GM18499 (cell line): ENCODE results near the gene SLC25A33.

Source experiments
- ATAC-seq: cut with Tn5 transposase; IDR thresholded peaks from one replicate; pipeline ENCODE4 v1.9.1; 2021; ENCODE audit warnings: moderate number of reproducible peaks; ENCODE audit not compliant: insufficient read depth, unreplicated experiment

The SLC25A33 gene

DNA sequence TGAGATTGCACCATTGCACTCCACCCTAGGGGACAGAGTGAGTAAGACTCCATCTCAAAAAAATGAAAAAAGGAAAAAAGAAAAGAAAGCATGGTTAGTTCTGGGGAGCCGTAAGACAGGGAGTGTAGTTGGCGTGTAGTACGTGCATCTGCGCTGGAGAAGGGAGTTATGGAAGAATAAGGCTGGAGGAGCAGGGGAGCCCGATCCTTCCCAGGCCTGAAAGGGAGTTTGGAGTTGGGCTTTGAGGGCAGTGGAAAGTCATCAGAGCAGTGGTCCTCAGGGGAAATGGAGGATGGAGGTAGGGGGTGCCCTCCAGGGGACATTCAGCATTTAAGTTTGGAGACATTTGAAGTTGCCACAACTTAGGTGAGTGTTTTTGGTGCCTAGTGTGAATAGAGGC, 38.2 kb downstream of the SLC25A33 start:
- ATAC-seq: no peak

GRCh38 chr1:9580942-9581341, 41.7 kb downstream of the SLC25A33 start:
- ATAC-seq: no peak

- ATAC-seq: no peak
These were observed 47.0 kb downstream of the SLC25A33 start for GRCh38 chr1:9586147-9586766.

DNA sequence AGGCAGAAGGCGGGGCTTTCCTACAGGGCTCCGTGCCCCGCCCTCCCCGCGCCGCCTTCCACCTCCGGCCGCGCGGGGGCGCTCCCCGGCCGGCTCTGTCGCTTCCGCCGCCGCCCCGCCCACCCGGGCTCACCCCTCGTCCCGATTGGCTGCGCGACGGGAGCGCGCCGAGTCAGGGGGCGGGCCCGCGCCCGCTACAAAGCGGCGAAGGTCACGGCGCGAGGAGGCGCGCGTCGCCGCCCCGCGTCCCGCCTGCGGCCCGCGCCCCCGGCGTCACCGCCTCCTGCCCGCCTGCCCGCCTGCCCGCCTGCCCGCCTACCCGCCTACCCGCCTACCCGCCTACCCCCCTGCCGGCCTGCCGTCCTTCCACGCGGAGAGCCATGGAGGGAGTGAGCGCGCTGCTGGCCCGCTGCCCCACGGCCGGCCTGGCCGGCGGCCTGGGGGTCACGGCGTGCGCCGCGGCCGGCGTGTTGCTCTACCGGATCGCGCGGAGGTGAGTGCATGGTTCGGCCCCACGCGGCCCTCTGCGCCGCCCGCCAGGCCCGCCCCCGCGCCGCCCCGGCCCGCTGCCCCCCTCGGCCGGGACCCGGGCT, 49.4 kb downstream of the SLC25A33 start, which contains the start of gene TMEM201:
TMEM201 (plus strand) TSS at position 361 of the 593 bp plus-strand sequence; CDS start at position 381, 20 bp downstream.
- ATAC-seq: no peak

- ATAC-seq: no peak
These were observed 50.0 kb downstream of the SLC25A33 start for GRCh38 chr1:9589144-9589718.

DNA sequence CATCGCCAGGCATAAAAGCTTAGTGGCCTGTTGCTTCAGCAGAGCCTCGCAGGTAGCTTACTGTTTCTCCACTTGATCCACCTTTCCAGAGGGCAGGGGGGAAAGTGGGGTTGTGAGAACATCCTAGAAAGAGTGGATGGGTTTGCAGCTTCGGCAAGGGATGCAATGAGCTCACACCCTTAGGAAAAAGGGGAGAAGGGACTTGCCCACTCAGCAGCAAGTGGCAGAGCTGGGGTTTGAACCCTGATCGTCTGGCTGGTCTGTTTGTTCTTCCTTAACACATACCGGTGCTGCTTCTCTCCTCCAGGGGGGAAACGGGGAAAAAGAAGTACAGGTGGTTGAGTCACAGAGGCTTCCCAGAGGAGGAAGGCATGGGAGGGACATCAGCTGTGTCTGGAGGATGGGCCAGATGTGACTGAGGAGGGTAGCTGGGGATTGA, 50.5 kb downstream of the SLC25A33 start:
- ATAC-seq: no peak

GRCh38 chr1:9590201-9590600, 50.9 kb downstream of the SLC25A33 start:
- ATAC-seq: no peak

DNA sequence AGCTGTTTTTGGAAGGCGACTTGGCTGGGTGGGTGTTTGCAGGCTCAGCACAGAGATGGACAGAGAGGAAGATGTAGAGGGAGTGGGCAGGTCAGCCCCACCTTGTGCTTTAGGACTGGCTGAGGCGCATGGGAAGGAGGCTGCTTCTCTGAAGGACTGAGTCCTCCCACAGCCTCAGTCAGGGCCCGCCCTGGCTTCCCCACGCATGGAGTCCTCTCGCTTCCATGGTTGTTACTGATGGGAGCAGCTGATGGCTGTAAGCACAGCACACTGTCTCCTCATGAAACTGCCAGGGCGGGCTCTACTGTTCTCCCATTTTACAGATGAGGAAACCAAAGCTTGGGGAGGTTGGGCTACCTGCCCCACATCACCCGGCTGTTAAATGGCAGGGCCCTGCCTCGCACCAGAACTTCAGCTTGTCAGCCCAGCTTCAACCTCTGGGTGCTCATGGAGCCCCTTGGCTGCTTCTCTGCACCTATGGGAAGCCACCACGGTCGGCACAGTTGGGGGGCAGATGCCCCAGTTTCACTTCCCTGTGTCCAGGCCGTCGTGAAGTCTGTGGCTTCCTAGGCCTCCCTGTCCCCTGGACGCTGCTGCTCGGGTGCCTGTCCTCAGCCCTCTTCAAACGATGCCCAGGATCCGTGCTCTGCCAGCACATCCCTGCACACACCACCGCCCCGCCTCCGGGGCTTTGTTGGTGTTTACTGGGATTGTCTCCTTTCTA, 51.8 kb downstream of the SLC25A33 start:
- ATAC-seq: no peak

- no peak for ATAC-seq
These were observed 52.6 kb downstream of the SLC25A33 start for GRCh38 chr1:9591669-9592509.

DNA sequence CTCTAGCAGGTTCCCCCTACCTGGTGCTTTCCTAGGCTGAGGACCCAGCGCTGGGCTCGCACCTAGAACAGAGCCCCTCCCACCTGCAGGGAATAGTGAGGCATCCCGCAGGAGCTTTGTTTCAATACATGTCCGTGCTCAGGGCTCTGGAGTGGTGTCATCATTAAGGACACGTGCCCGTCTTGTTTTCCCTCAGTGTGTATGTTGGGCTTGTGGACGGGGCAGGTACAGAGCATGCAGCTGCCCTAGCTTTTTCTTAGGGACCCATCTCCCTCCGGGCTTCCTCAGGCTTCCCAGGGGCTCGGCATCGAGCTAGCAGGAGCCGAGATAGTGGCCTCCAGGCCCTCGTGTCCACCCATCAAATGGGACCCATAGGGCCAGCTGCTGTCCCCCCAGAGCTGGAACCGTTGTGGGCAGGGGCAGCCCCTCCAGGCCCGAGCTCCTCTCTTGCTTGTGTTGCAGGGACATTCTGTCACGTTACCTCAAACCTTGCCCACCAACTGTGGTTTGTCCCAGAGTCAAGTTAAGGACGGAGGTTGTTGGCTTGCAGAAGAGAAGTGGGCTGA, 53.3 kb downstream of the SLC25A33 start:
- no peak for ATAC-seq

DNA sequence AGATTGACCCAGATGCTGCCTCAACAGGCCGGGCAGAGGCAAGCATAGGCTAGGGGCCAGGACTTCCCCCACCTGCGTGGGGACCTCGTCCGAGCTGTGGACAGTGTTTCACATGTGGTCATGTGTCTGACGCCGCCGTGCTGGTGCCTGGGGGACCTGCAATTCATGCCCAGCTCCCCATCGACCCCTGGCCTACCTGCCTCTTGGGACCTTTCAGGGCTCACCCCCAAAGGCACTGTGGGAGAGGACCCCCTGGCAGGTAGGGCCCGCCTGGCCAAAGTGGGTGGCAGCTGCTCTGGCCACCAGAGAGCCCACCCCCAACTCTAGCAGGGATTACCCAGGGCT, 53.9 kb downstream of the SLC25A33 start:
- no peak for ATAC-seq

DNA sequence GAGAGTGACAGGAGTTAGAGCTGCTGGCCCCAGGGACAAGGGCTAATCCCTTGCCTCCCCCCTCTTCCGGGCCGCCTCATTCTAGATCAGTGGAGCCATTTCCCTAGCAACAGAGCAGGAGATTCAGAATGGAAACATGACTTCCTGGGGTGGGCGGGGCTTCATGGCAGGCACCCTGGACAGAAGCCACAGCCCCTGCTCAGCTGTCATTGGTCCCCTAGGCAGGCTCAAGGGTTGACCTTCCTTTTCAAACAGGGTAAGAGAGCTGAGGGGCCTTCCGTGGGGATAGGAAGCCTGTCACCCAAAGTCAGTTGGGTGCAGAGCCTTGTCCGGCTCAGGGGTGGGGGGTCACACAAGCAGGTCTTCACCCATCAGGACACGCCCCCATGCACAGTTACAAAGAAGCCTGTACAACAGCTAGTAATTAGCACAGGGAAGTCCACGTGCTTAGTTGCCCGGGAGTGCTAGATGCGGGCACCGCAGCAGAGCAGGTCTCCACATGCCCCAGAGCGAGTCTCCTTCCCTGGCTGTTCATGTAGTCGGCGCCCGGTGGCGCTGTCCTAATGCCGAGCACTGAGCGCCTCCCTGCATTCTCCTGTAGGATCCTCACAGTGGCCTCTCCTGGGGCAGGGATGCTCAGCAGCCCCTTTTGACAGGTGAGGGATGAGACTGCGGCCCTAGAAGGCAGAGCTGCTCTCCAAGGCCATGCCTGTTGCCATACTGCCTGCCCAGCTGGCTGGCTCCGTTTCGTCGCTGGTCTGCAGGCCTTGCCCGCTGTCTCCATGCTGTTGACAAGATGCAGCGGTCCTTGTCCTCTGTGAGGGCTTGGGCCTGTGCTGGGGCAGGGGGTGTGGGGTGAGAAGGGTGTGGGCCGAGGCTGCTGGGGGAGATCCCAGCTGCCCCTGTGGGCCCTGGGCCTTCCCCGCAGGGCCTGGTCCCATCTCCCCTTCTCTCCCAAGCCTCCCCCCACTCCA, 54.5 kb downstream of the SLC25A33 start:
- no peak for ATAC-seq

GRCh38 chr1:9594471-9595155, 55.3 kb downstream of the SLC25A33 start:
- no peak for ATAC-seq

- ATAC-seq: no peak
These were observed 56.1 kb downstream of the SLC25A33 start for GRCh38 chr1:9595156-9595967.

DNA sequence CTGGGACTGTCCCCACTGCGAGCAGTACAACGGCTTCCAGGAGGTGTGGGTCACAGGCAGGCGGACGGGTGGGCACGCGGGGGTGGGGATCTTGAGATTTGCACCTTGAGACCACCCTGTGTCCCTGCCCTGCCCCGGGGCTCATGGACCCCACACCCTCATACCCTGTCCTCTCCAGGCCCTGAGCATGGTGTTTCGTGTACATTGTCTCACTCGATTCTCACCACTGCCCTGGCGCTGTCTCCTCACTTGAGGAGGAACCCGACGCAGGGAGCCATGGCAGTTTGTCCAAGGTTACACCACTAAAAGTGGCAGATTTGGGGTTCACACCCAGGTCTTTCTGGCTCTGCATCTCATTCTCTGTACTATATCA, 56.7 kb downstream of the SLC25A33 start:
- ATAC-seq: no peak

DNA sequence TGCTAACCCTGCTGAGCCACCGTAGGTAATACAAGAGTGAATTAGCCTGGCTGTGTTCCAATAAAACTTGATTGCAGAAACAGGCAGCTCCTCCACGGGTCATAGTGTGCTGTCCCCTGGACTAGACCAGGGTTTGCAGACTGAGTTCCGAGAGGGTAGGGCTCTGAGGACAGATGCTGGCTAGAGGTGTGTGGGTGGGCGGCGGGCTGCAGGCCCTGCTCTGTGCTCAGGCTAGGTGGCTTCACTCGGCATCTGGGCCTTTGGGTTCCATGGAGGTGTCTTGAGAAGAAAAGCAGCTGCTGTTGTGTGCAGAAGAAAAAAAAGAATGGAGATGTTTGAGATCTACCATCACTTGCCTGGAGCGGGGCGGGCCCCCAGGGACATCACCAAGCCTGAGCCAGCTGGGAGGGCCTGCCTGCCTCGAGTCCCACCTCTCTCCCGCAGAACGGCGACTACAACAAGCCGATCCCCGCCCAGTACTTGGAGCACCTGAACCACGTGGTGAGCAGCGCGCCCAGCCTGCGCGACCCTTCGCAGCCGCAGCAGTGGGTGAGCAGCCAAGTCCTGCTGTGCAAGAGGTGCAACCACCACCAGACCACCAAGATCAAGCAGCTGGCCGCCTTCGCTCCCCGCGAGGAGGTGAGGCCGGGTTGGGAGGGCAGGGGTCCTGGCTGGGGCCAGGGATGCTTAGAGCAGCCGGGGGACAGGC, 57.3 kb downstream of the SLC25A33 start:
- ATAC-seq: no peak
